K562 (cell line): ENCODE data around the gene CEP57. TPM values are rescaled to one million over a fixed set of nuclear protein-coding genes. Genes with fewer than 3 reads are reported as not detected.

Experiments
- AFF4 ChIP-seq: sonication (generic); formaldehyde crosslinking; IDR thresholded peaks from 2 replicates; pipeline ENCODE4 v1.8.0; 2023; ENCODE audit warnings: mild to moderate bottlenecking, missing genetic modification reagents
- CBX8 ChIP-seq: fragments of 200-600 bp; sonication (generic); IDR thresholded peaks from 2 replicates; pipeline ENCODE4 v1.6.1; 2012; ENCODE audit warnings: borderline replicate concordance, mixed run types, low read depth, mild to moderate bottlenecking, moderate library complexity, mixed read lengths, low read length, control low read depth, inconsistent platforms; ENCODE audit not compliant: poor library complexity, severe bottlenecking; ENCODE audit errors: extremely low read depth
- CEBPB ChIP-seq: fragments of 450-650 bp; IDR thresholded peaks from 2 replicates; pipeline ENCODE4 v1.6.1; 2016; ENCODE audit warnings: missing genetic modification characterization, missing compliant biosample characterization
- FOXK2 ChIP-seq, 2 experiments: fragments of 450-650 bp; IDR thresholded peaks in 1 of 2; conservative IDR thresholded peaks in 1 of 2; 2 replicates each; pipeline ENCODE4 v1.6.1; 2016; ENCODE audit warnings: low read depth in 2 of 2, mild to moderate bottlenecking in 1 of 2
- GABPB1 ChIP-seq: sonication (generic); formaldehyde crosslinking; IDR thresholded peaks from 2 replicates; pipeline ENCODE4 v1.8.0; 2022; ENCODE audit warnings: mild to moderate bottlenecking, missing genetic modification reagents
- GTF2F1 ChIP-seq: IDR thresholded peaks from 2 replicates; pipeline ENCODE4 v1.6.1; 2011; ENCODE audit warnings: low read depth, low read length, improper control_type of control experiment
- HNRNPLL ChIP-seq: fragments of 200-400 bp; formaldehyde crosslinking; IDR thresholded peaks from 2 replicates; pipeline ENCODE4 v1.6.1; 2017; ENCODE audit warnings: low read length, low read depth, mild to moderate bottlenecking; ENCODE audit not compliant: poor library complexity, severe bottlenecking
- KAT2B ChIP-seq: IDR thresholded peaks from one replicate; pipeline ENCODE4 v1.6.1; 2012; ENCODE audit warnings: low read depth, mild to moderate bottlenecking, control low read depth, inconsistent platforms, low read length, moderate library complexity
- KHSRP ChIP-seq: fragments of 450-650 bp; IDR thresholded peaks from 2 replicates; pipeline ENCODE4 v1.6.1; 2017
- NFATC3 ChIP-seq: fragments of 450-650 bp; IDR thresholded peaks from 2 replicates; pipeline ENCODE4 v1.6.1; 2017; ENCODE audit warnings: mild to moderate bottlenecking
- NFRKB ChIP-seq: fragments of 450-650 bp; IDR thresholded peaks from 2 replicates; pipeline ENCODE4 v1.6.1; 2016; ENCODE audit warnings: low read depth
- SAFB2 ChIP-seq: fragments of 200-400 bp; formaldehyde crosslinking; IDR thresholded peaks from 2 replicates; pipeline ENCODE4 v1.6.1; 2018; ENCODE audit warnings: borderline replicate concordance, low read length, low read depth, moderate library complexity; ENCODE audit not compliant: severe bottlenecking
- TBP ChIP-seq: optimal IDR thresholded peaks from 2 replicates; pipeline ENCODE3; 2011; ENCODE audit warnings: low read depth, low read length, improper control_type of control experiment
- TCF7L2 ChIP-seq: fragments of 150-350 bp; IDR thresholded peaks from 2 replicates; pipeline ENCODE4 v1.6.1; 2016; ENCODE audit warnings: low read depth, mild to moderate bottlenecking, low read length, moderate library complexity
- TEAD4 ChIP-seq, 2 experiments: sonication (generic) in 1 of 2; formaldehyde crosslinking in 1 of 2; IDR thresholded peaks; 2 replicates each; pipeline versions ENCODE4 v1.6.1 to v1.8.0; 2012 to 2022; ENCODE audit warnings: borderline replicate concordance in 1 of 2, inconsistent platforms in 1 of 2, low read length in 1 of 2, mild to moderate bottlenecking in 1 of 2, missing genetic modification reagents in 1 of 2
- THRB ChIP-seq: fragments of 450-650 bp; formaldehyde crosslinking; conservative IDR thresholded peaks from 2 replicates; pipeline ENCODE4 v1.4.0; 2022; ENCODE audit warnings: mild to moderate bottlenecking, missing genetic modification characterization
- ZBTB5 ChIP-seq: fragments of 450-650 bp; IDR thresholded peaks from 2 replicates; pipeline ENCODE4 v1.6.1; 2017; ENCODE audit warnings: antibody characterized with exemption
- ZNF134 ChIP-seq: fragments of 250-450 bp; sonication (Bioruptor Pico); conservative IDR thresholded peaks from 2 replicates; pipeline ENCODE4 v1.4.0; 2020
- ZNF324 ChIP-seq: fragments of 250-450 bp; sonication (Bioruptor Pico); IDR thresholded peaks from 2 replicates; pipeline ENCODE4 v1.4.0; 2020; ENCODE audit warnings: mild to moderate bottlenecking
- ZNF668 ChIP-seq: fragments of 250-450 bp; sonication (Bioruptor Pico); IDR thresholded peaks from 2 replicates; pipeline ENCODE4 v1.8.0; 2022; ENCODE audit warnings: mild to moderate bottlenecking, inconsistent platforms
- polyA plus RNA-seq, 8 experiments: library from polyadenylated mRNA; depleted of rRNA in 4 of 8; stranded (reverse) in 5 of 8; unstranded in 3 of 8; fragments of >200 nt; fragmentation: Nextera tagmentation in 2 of 8; fragmentation: Illumina TruSeq in 1 of 8; extraction: Ambion mirVana in 2 of 8; extraction: Trizol in 1 of 8; gene quantifications; 2 replicates each; pipeline versions ENCODE4 v1.2.1 to v1.2.3, GENCODE V29; 2011 to 2014; ENCODE audit warnings: inconsistent platforms in 1 of 8, missing spikeins in 1 of 8
- total RNA-seq, 7 experiments: library from RNA; depleted of rRNA in 6 of 7; stranded (reverse); fragments of >200 nt in 6 of 7; fragmentation: Illumina TruSeq in 2 of 7; extraction: Trizol in 2 of 7; gene quantifications; 2 replicates each; pipeline versions ENCODE4 v1.2.1 to v1.2.3, GENCODE V29; 2011 to 2021; ENCODE audit warnings: low replicate concordance in 1 of 7

CEP57 gene
- total and polyA plus RNA-seq, 9 of the 15 experiments (the other 6 are each of a cell fraction or from before 2014, with no cell fraction given): 25.1 to 88.1 (median 65.2) TPM

- peak; percentile 90 for TF ChIP-seq AFF4 (CRISPR knock-in tag)
- TF ChIP-seq GTF2F1: no peak
- no peak for TF ChIP-seq KAT2B
- TF ChIP-seq SAFB2: no peak
- TF ChIP-seq ZNF134 (CRISPR knock-in tag): no peak
- peak; percentile 94 for TF ChIP-seq HNRNPLL
- no peak for TF ChIP-seq ZBTB5
- peak; percentile 93 for TF ChIP-seq KHSRP
- TF ChIP-seq ZNF324: no peak
- no peak for TF ChIP-seq TCF7L2
- TF ChIP-seq TEAD4 (IDR thresholded peaks at IDR 0.05; ENCODE audit: low read length): 0 out of 2 replicates have a peak, but pooled peaks have one; percentile 3
- no peak for TF ChIP-seq TEAD4 (CRISPR knock-in tag; IDR thresholded peaks at IDR 0.05; ENCODE audit: borderline replicate concordance)
- peak; percentile 70; the same call in 1 of the 2 replicates for TF ChIP-seq NFRKB
- TF ChIP-seq GABPB1 (CRISPR knock-in tag): peak; percentile 24; the same call in 1 of the 2 replicates
- no peak for TF ChIP-seq ZNF668
- peak; percentile 21 for TF ChIP-seq CEBPB (tag)
- no peak for TF ChIP-seq CBX8
- TF ChIP-seq THRB (CRISPR knock-in tag): no peak
- TF ChIP-seq FOXK2 (conservative IDR thresholded peaks at IDR 0.05 in 1 of 2, IDR thresholded peaks at IDR 0.05 in 1 of 2; ENCODE audit: low read depth in 2 of 2): peak; percentile 65 to 72; a peak in 3 of 4 replicates
- TF ChIP-seq NFATC3: peak; percentile 51; the same call in 1 of the 2 replicates
- TF ChIP-seq TBP: peak; percentile 58
Observed at GRCh38 chr11:95790123-95790932, at the start of gene CEP57 (continued).
